Measurements from ENCODE around the gene POU2AF3.
A peak's percentile ranks its signal among the peaks of the same experiment; 100 is the strongest.
"Not testable (repeated sequence)": the region's sequence is repeated elsewhere in the genome, so short reads cannot be mapped to it uniquely, and the experiment has no call there.

The POU2AF3 gene, protein sequence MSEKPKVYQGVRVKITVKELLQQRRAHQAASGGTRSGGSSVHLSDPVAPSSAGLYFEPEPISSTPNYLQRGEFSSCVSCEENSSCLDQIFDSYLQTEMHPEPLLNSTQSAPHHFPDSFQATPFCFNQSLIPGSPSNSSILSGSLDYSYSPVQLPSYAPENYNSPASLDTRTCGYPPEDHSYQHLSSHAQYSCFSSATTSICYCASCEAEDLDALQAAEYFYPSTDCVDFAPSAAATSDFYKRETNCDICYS

DNA sequence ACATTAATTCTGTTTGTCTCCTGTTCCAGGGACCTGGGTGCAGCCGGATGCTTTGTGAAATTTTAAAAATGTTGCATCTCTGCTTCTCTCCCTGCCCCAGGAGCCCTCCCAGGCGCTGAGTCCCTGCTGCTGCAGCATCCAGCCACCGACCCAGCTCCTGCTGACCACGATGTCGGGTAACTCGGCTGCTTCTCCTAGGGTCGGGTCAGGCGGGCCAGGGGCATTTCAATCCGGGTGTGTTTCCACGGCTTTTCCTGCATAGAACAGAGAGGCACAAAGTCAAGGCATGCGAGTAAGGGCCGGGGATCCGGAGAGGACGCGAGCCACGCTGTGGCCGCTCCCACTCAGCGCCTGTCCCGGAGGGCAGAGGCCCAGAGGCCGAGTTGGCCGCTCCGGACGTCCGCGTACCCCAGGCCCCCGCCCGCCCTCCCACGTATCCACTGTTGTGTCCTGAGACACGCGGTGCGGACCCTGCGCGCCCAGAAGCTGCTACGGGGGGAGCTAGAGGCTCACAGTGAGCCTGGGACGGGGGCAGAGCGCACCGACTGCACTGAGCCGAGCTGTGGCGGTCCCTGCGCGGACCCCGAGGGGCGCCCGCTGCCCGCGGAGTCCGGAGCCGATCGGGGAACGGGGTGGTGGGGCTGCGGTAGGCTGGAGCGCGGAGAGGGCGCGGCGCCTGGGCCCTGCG lies at the start of gene POU2AF3:
Gene POU2AF3, plus strand, starts transcription at position 134 of the 688 bp plus-strand sequence. Its CDS starts 36 bp downstream, at position 170.
- no peak for DNase-seq

DNA sequence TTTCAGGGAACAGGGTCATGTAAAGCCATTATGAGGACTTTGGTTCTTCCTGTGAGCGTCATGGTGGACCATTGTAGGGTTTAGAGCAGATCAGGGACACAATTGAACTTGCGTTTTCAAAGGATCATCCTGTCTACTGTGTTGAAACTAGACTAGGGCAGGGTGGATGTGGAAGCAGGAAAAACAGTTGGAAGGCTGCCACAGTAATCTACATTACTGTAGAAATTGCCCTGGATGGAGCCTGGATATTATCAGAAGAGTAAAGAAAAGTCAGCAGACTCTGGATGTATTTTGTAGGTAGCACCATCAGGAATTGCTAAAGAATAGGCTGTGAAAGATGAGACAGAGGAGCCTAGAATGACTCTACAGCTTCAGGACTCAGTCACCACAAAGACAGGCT lies 47.4 kb upstream of the POU2AF3 start:
- DNase-seq: no peak

DNA sequence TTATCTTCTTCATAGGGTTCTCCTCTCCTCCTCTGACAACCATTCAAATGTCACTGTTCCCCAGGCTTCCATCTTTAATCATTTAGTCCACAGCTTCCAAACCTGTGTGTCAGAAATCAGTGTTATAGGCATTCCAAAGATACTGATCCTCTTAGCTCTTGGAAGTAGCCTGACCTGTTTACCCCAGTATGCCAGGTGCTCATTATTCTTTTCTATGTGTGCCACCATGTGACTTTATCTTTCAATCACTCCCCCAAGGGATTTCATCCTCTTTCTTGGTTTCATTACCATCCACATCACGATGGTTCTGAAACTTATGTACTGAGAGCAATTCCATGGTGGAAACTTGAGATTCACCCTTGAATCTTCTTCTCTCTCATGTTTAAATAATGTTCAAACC lies 45.2 kb upstream of the POU2AF3 start:
- no peak for DNase-seq

DNA sequence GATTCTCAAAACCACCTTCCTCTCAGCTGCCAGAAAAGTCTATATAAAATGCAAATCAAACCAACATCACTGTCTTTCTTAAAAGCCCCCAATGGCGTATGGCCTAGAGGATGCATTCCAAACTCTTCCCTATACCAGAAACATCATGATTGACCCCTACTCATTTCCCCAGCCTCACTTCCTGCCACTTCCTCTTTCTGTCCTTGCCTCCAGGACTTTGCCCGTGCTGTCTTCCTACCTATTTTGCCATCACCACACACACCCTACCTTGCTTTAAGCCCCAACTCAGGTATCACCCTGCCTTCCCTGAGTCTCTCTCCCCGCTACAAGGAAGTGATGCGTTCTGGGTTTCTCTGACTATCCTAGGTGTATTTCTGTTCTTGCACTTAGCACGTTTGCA lies 44.7 kb upstream of the POU2AF3 start:
- DNase-seq: no peak

DNA sequence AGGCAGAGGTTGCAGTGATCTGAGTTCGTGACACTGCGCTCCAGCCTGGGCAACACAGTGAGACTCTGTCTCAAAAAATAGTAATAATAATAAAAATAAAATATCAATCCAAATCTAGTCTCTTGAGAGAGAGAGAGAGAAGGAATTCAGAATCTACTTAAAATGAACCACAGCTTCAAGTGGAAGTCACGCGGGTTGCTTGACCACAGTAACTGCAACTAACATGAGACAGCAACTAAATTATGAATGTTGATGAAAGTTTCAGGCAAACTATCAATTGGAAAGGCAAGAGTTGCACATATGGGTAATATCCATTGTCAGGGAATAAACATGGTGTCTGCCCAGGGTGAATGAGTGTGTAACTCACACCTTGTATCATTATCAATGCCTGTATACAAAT lies 40.3 kb upstream of the POU2AF3 start:
- DNase-seq: no peak

DNA sequence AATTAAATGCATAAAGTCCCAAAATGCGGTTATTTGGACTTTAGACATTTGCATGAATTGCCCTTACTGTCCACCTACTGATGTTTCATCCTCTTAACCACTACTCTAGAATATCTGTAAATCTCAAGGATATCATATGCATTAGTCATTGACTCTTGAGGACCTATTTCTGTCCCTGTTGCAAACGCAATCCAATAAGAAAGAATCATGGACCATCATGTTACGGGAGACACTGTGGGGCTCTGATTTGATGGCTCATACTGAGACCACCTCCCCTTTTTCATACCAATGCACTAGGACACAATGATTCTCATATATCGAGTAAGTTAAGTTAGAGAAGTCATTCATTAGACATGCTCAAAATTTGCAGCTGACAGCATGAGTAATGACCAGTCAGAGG lies 38.5 kb upstream of the POU2AF3 start:
- DNase-seq: no peak

DNA sequence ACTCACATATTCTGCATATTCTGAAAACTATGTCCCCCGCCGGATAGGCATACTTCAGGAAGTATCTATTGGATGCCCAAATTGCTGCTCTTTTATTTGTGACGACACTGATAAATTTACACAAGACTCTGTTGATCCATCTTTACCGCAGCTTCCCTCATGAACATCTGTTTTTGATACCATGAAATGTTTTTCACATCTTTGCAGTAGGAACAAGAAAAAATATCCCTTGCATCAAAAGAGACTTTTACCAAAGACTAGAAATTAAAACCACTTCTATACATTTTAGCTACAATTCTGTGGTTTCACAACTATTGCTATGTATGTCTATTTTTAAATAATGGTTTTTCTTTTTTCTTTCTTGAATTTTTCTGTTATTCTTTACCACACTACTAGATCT lies 37.5 kb upstream of the POU2AF3 start:
- no peak for DNase-seq

DNA sequence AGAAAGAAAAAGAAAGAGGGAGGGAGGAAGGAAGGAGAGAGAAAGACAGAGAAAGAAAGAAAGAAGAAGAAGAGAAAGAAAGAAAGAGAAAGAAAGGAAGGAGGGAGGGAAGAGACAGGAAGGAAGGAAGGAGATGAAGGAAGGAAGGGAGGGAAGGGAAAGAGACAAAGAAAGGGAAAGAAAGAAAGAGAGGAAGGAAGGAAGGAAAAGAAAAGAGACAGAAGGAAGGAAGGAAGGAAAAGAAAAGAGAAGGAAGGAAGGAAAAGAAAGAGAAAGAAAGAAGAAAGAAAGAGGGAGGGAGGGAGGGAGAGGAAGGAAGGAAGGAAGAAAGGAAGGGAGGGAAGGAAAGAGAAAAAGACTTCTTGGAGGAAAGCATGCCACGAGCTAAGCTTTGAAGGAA lies 33.7 kb upstream of the POU2AF3 start:
- DNase-seq: no peak

DNA sequence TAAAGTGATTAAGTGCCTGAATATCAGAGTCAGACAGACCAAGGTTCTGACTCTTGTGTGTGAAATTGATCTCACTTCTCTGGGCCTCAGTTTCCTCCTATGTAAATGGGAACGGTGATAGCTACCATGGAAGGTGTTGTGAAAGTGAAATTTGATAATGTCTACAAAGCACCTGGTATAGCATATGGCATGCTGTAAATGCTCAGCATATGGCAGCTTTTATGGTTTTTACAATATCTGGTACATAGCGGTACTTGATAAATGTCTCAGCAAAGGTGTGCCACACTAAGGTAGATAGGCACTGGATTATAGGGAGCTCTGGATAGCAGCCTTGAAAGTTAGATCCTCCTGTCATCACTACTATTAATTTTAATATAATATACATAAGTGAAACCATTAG lies 32.9 kb upstream of the POU2AF3 start:
- DNase-seq: no peak

DNA sequence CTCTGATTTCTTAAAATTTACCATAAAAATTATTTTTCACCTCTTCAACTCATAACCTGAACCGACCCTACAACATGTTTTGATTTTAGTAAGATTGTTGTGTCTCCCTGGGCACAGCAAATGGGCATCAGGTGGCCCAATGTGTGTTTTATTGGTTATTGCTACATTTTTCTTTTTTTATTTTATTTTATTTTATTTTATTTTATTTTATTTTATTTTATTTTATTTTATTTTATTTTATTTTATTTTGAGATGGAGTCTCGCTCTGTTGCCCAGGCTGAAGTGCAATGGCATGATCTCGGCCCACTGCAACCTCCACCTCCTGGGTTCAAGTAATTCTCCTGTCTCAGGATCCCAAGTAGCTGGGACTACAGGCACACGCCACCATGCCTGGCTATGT lies 30.0 kb upstream of the POU2AF3 start:
- DNase-seq: not testable (repeated sequence)

DNA sequence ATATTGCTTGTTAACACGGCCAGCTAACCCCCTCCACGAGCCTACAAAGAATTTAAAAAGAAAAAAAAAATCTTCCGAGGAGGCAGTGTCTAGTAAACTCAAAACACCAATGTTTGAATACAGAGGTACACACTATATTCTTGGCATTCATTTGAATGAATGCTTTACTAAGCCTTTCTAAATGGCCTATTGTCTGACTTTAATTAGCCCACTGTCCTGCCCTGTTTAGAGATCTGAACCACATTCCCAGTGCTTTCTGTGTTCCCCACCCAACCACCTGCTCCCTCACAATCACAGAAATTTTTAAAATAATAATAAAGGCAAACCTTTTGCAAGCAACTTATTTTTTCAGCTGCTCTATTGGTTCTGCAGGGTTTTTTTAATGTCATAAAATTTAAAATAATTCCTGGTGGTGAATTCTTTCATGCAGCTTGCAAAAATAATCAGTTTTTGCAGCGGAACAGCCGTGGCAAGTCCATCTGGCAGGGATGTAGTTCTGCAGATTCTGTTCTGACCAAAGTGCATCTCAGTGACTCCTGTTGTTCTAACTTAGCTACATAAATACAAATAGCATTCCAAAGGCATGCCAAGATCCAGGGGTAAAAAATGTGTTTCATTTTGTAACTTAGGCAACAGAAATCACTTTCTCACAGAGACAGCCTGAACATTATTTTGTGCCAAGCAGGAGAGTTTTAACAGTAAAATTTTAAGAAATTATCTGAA lies 29.0 kb upstream of the POU2AF3 start:
- DNase-seq: peak; percentile 44

DNA sequence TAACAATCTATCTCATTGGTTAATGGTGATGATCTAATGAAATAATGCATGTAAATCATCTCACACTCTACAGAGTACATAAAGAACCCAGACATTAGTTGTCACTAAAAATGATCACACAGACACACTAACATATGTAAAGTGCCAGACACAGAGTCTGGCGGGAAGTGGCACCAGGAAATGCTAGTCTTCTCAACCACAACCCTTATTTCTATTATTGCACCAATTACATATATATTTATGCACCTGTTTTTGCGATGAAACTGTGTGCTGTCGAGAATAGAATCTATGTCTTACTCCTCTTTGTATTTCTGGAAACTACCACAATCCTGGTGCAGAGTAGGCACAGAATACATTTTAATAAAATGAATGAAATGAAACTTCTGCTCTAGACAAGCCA lies 25.9 kb upstream of the POU2AF3 start:
- no peak for DNase-seq

DNA sequence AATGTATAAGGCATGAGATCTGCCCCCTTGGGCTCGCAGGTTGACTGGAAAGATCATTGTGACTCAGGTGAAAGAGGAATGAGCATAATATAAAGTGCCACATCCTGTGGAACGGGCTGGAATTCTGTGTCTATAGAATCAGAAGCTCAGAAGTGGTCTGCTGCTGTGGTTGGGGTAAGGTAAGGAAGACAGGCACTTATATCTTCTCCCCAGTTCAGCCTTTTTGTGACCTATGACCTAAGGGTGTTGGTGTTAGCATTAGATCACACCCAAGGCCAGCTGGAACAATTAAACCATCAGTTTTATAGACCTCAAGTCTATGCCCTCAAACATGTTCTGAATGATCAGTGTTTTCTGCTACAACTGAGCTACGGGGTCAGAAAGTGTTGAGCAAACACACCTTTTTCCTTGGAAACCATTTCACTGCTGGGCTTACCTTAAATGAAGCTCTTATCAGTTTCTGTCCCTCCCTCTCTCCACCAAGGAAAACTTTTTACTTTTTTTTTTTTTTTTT lies 15.7 kb upstream of the POU2AF3 start:
- DNase-seq: no peak

DNA sequence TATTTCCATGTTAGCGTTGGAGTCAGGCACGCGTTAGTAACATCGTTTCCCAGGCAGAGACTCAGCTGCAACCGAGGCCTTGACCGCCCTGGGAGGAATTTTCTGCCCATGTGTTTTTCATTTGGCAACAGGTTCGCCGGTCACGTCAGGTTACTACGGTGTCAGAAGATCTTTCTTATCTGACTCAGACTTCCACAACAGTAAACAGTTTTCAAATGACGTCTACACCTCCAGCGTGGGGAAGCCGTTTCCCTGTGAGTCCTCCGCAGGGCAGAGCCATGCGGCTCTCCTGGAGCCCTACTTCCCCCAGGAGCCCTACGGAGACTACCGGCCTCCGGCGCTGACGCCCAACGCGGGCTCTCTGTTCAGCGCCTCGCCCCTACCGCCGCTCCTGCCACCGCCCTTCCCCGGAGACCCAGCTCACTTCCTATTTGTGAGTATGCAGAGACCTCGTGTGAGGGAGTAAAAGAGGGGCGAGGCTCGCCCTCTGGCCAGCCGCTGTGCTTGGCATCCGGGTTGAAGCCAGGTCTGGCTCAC lies 14.3 kb upstream of the POU2AF3 start:
- peak; percentile 31 for DNase-seq

DNA sequence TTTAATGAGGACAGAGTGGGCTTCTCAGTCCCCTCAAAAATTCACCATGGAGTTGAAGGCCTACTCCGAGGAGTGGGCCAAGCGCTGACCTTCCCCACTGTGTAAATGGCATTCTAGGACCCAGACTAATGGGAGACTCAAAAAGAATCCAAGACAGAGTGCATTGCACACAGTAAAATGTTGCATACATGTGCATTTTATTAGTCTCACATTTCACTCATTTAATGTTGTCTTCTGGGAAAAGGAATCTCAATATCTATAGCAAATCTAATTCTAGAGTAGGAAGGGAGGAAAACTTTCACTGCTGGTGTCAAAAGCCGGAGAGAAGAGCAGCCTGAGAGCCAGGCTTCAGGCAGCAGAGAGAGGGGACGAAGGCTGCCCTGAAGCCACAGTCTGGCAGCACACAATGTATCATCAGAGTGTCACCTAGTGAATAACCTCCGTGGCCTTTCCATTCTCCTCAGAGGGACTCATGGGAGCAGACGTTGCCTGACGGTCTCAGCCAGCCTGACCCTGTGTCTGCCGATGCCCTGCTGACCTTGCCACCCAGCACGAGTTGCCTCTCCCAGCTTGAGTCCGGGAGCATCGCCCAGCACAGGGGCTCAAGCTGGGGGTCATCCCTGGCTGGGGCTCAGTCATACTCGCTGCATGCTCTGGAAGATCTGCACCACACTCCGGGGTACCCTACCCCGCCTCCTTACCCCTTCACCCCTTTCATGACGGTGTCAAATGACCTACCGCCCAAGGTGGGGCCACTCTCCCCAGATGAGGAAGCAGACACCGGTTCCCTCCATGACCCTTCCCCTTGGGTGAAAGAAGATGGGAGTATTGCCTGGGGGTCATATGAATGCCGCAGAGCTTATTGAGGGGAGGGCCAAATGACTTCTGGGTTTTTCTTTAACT lies 12.9 kb upstream of the POU2AF3 start:
- DNase-seq: no peak

DNA sequence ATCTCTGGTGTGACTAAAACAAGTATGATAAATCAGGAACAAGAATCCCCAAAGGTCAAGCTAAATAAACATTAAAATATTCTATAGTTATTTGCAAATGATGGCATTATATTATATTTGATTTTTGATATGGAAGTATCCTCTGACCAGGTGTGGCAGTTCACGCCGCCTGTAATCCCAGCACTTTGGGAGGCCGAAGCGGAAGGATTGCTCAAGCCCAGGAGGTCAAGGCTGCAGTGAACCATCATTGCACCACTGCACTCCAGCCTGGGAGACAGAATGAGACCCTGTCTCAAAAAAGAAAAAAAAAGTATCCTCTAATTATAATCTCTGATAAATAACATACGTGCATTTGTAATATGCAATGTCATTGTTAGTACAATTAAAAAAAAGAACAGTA lies 6.6 kb upstream of the POU2AF3 start:
- DNase-seq: no peak

DNA sequence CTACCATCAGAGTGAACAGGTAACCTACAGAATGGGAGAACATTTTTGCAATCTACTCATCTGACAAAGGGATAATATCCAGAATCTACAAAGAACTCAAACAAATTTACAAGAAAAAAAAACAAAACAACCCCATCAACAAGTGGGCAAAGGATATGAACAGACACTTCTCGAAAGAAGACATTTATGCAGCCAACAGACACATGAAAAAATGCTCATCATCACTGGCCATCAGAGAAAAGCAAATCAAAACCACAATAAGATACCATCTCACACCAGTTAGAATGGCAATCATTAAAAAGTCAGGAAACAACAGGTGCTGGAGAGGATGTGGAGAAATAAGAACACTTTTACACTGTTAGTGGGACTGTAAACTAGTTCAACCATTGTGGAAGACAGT lies 5.9 kb upstream of the POU2AF3 start:
- not testable (repeated sequence) for DNase-seq

DNA sequence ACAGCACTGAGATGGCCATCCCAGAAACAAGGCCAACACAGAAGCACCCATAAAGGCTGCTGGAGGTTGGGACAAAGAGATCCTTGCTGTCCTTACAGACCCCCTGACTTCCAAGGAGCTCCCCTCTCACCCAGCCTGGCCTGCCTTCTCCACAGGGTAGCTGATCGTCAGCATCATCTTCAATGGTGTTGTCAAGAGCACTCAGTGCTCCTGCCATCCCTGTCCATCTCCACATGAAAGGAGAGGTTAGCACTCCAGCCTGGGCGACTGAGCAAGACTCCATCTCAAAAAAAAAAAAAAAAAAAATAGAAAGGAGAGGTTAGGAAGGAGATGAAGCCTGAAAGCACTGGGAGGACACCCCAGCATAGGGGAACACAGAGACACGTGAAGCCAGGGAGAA lies 2.1 kb upstream of the POU2AF3 start:
- no peak for DNase-seq

DNA sequence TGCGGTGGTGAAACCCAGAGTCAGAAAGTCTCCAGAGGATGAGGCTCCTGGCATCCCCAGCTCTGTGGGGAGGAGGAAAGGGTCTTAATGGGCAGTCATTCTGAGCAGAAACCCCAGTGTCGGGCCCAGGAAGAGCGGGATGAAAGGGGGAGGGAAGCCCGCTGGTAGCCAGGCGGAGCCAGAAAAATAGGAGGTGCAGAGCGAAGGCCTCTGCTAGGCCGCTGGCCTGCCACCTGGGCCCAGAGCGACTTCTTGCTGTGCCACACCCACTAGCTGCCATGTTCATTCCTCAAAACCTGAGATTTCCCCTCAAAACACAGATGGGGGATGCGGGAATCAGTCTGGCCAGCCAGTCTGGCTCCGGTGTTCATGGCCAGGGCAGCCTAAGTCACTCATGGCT lies 650 bp upstream of the POU2AF3 start:
- no peak for DNase-seq

DNA sequence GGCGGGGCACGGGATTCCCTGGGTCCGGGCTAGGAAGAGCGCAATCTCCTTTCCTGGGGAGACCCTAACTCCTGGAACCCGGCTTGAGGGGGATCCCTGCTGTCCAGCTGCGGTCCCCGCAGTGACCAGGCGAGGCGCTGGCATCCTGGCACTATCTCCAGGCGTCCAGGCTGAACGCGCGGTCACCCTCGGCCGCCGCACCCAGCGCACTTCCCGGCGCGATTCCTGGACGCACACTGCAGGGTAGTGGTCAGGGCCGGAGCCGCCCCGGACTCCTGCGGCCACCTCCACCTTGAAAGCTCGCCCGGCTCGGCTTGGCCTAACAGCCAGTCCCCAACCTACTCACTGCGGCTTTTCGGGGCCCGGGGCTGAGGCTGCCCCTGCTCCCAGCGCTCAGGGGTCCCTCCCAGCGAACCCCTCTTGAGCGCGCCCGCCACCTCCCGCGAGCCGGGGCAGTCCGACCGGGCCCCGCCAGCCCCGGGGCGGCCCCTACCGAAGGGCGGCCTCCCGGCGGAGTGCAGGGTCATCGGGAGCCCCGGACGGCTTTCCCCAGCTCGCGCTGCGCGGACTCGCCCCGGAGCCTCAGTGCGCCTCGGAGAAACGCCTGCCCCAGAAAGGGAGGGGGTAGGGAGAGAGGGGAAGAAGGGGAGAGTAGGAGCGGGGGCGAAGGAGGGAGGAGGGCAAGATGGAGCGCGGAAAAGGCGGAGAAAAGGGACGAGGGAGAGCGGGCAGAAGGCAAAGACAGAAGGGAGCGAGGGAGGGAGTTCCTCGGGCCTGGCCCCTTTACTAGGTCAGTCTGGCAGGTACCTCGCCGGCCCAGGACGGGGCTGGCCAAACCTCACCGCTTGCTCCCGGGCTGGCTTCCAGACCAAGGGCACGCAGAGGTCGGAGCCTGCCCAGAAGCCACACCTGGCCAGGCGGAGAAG lies 1.0 kb downstream of the POU2AF3 start:
- peak; percentile 80 for DNase-seq

DNA sequence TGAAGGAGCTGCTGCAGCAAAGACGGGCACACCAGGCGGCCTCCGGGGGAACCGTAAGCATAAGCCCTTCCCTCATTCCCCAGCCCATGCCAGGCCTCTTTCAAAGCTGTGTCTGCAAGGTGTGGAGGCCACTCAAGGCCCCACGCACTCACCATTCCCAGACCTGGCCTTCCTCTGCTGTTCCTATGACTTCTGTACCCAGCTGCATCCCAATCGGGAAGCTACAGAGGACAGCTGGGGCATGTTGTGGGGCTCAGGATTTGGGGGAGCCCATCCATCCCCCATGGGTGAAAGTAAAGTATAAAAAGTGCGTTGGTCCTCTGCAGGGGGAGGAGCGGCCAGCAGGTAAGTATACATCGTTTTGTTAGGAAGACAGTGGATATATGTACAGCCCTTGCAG lies 2.2 kb downstream of the POU2AF3 start:
- DNase-seq: no peak
